Measurements from ENCODE around the gene NDUFAF2.
"Not testable (repeated sequence)": the region's sequence is repeated elsewhere in the genome, so short reads cannot be mapped to it uniquely, and the experiment has no call there.

NDUFAF2 gene

DNA sequence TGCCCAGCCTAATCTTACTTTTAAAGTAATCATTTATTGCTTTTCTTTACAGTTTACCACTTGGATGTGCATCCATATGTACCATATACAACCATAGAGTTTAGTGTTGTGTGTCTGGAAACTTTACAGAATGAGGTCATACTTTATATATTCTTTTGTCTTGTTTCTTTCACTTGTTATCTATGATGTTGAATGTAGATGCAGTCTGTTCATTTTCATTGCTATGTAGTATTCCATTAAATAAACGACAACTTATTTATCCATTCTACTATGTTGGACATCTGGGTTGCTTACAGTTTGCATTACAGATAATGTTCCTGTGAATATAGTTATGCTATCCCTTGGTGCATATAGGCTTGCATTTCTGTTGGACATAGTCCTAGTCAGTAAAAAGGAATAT is 238.5 kb downstream of the NDUFAF2 start:
- DNase-seq, result no peak

DNA sequence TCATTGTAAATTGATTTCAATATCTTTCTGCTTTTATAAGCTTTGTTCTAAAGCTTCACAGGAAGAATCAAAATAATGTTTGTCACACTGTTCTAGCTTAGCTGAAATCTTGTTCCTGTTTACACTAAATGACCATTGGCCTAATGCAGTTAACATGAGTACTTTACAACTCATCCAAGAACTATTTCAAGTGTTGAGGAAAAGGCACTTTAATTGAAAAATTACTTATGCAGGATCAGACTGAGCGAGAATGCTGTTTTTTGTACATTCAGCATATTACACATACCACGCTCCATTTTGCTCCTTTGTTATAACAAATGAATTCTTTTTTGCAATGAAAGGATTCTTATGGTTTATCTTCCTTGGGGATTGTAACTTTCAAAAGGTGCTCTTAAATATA is 239.7 kb downstream of the NDUFAF2 start:
- DNase-seq, result no peak

DNA sequence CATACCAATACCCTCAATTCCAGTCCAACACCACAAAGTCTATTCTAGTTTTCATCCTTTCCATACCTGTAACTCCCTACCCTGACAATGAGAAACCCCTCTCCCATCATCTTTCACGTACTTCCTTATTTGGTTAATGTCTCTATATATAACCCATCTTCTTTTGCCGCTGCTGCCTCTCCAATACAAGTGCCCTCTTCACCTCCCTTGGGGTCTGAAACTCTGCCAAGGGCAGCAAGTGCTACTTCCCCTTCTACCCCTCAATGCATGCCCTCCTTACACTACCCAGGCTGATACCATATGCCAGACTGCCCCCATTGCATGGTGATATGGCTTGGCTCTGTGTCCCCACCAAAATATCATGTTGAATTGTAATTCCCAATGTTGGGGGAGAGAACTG is 241.6 kb downstream of the NDUFAF2 start:
- DNase-seq, result no peak

DNA sequence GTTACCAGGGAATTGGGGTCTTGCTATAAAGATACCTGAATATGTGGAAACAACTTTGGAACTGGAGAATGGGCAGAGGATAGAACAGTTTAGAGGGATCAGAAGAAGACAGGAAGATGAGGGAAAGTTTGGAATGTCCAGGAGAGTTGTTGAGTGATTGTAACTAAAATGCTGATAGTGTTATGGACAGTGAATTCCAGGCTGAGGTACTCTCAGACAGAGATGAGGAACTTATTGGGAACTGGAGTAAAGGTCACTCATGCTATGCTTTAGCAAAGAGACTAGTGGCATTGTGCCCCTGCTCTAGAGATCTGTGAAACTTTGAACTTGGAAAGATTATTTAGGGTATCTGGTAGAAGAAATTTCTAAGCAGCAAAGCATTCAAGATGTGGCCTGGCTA is 242.3 kb downstream of the NDUFAF2 start:
- not testable (repeated sequence) for DNase-seq

DNA sequence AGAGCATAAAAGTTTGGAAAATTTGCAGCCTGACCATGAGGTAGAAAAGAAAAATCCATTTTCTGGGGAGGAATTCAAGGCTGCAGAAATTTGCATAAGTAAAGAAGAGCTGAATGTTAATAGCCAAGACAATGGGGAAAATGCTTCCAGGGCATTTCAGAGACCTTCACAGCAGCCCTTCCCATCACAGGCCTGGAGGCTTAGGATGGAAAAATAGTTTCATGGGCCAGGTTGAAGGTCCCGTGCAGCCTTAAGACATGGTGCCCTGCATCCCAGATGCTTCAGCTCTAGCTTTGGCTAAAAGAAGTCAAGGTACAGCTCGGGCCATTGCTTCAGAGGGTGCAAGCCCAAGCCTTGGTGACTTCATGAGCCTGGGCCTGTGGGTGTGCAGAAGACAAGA is 242.8 kb downstream of the NDUFAF2 start:
- not testable (repeated sequence) for DNase-seq

DNA sequence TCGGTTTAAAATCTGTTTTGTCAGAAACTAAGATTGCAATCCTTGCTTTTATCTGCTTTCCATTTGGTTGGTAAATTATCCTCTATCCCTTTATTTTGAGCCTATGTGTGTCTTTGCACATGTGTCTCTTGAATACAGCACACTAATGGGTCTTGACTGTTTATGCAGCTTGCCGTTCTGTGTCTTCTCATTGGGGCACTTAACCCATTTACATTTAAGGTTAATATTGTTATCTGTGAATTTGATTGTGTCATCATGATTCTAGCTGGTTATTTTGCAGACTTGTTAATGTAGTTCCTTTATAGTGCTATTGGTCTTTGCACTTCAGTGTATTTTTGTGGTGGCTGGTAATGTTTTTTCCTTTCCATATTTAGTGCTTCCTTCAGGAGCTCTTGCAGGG is 253.6 kb downstream of the NDUFAF2 start:
- DNase-seq, result no peak

DNA sequence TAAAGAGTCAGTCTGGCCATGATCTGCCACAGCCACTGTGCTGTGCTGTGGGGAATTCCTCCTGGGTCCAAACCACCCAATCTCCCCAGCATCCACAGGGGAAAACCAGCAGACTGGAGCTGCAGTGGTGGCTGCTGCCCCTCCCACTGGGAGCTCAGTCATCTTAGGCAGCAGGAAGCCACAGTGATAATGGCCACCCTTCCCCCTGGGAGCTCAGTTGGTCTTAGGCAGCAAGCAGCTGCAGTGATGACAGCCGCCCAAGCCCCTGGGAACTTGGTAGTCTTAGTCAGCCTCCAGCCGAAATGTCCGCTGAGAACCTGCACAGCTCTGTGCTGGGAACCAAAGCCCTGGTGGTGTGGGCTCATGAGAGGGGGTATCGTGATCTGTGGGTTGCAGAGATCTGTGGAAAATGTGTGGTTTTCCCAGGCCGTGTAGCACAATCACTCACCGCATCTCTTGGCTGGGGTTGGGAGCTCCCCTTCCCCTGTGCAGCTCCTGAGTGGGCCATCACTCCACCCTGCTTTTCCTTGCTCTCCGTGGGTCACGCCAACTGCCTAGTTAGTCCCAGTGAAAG is 255.7 kb downstream of the NDUFAF2 start:
- DNase-seq, result no peak

DNA sequence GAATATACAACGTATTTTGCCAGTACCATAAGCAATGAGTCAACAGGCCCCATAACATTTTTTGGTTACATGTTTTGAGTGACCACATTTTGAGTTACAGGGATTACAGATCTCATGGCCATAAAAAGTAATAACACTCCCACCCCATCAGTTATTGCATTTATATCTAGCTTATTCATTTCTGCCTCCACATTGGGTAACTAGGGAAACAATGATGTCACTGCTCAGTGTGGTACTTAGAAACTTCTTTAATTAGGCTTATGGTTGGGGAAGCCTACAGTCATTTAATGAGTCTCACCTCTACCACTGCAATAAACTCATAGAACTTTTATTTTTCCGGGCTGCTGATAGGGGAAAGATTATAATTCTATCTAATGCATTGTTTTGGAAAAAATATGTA is 257.2 kb downstream of the NDUFAF2 start:
- no peak for DNase-seq
